Stimulated activated CD4-positive, alpha-beta T cell treated with anti-CD3 and anti-CD28 coated beads, Interleukin-12 subunit alpha, Interleukin-12 subunit beta, amount 100 ng/mL, for 24 hours (primary cell): ENCODE results near the gene SLC25A13.
"Not testable (repeated sequence)": the region's sequence is repeated elsewhere in the genome, so short reads cannot be mapped to it uniquely, and the experiment has no call there.

Experiments
- DNase-seq, 2 experiments: peaks; one replicate each; pipeline ENCODE4 v3.0.0-alpha.2; 2020; ENCODE audit warnings: low read depth in 2 of 2

SLC25A13 gene

DNA sequence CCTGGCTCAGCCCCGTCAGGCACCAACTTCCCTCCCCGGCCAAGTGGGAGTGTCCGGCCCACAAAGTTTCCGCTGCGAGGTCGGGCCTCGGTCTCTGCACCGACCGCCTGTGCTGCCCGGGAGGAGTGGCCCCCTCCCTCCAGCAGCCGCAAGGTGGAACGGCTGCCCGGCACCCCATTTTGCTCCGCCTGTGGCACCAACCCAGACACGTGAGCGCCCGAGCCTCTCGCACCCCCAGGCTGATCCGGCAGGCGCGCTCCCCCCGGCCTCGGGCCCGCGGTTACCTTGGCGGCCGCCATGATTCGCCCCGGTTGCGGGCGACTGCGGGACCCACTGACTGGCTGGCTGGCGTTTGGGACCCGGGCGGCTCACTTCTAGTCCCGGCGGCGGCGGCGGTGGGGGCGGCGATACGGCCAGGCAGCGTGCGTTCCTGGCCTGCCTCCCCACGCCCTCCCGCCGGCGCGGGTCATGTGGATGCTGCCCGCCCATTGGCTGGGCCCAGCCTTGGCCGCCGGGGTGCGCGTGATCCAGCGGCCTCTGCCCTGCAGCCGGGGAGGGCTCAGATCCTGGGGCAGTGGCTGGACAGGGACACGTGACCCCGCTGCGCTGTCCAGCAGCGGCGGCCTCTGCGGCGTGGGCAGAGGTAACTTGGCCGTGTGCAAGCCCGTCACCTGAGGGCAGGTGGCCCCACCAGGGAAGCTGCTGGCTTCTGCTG lies at the start of gene SLC25A13:
Gene SLC25A13, minus strand, starts transcription at position 441 of the 715 bp plus-strand sequence. Its CDS starts 142 bp downstream, at position 299.
- peak; percentile 24 to 58 for DNase-seq

GRCh38 chr7:96365916-96366315 lies 44.0 kb upstream of the SLC25A13 start:
- not testable (repeated sequence) for DNase-seq

DNA sequence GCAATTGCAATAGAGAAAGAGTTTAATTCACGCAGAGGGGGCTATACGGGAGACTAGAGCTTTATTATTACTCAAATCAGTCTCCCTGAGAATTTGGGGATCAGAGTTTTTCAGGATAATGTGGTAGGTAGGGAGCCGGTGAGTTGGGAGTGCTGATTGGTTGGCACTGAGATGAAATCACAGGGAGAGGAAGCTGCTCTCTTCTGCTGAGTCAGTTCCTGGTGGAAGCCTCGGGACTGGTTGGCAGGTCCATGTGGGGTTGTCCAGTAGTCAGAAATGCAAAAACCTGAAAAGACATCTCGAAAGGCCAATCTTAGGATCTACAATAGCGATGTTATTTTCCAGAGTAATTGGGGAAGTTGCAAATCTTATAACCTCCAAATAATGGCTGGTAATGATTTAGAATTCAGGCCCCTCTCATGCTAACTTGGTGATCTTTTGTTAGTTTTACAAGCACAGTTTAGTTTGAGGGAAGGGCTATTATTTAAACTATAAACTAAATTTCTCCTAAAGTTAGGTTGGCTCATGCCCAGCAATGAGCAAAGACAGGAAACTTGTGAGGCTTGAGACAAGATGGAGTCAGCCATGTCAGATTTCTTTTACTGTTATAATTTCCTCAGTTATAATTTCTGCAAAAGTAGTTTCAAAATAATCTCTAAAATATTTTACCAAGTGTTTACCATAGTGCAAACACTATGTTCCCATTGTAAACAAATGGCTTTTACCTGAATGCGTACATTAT lies 39.4 kb upstream of the SLC25A13 start:
- no peak for DNase-seq

DNA sequence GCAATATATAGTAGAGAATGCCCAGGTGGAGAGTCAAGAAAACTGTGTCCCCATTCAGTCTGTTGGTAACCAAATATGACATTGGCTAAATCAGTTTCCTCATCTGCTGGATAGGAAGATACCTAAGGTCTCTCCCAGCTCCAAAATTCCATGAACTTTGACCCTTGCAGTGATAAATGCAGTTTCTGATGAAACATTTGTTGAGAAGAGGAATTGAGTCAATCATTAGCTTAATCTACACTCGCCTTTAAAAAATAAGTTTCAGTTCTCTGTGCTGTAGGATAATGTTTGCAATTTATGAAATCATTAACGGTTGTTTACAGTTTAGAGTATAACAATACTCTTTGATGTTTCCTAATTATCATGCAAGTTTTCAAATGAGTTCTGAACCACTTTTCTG lies 38.0 kb upstream of the SLC25A13 start:
- no peak for DNase-seq

DNA sequence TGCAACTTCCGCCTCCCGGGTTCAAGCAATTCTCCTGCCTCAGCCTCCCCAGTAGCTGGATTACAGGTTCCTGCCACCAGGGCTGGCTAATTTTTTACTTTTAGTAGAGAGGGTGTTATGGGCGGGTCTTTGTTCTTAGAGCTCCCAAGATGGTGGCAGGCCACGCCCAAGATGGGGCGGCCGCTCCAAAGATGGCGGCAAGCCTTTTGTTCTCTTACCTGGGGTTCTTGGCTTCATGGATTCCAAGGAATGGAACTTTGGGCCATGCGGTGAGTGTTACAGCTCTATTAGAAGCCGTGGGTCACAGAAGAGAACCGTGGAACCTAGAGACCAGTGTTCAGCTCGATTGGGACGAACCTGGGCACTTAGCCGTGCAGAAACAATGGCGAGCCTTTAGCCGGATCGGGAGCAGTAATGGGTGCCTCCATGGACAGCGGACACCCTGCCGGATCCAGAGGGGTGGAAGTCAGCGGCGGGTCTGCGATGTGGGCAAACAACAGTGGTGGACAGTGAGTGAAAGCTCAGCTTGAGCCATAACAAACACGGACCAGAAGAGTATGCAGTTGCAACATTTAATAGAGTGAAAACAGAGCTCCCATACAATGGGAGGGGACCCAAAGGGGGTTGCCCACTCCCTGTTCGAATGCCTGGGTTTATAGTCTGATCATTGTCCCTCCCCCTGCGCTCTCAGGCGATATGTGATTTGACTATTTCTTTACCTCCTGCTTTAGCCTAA lies 36.5 kb upstream of the SLC25A13 start:
- DNase-seq, result not testable (repeated sequence)

DNA sequence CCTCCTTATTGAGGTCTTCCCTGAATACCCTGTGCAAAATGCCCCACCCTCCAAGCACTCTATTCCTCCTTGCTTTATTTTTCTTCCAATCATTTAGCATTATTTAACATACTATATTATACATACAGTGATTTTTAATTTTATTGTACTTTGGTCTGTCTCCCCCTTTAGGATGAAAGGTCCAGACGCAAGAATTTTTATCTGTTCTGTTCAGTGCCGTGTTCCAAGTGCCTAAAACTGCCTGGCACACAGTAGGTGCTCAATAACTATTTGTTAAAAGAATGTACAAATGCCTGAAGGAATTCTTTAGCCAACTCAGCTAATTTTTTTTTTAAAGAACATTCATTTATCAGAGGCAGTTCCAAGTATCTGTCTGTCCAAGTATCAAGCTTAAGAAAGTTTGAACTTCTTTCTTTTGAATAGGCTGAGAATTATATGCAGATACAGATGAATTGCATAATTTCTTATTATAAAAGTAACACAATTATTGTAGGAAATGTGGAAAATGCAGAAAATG lies 34.1 kb upstream of the SLC25A13 start:
- DNase-seq, result no peak

- DNase-seq, result no peak
These were observed 33.0 kb upstream of the SLC25A13 start for GRCh38 chr7:96354881-96355280.

- no peak for DNase-seq
These were observed 27.7 kb upstream of the SLC25A13 start for GRCh38 chr7:96349572-96349971.

DNA sequence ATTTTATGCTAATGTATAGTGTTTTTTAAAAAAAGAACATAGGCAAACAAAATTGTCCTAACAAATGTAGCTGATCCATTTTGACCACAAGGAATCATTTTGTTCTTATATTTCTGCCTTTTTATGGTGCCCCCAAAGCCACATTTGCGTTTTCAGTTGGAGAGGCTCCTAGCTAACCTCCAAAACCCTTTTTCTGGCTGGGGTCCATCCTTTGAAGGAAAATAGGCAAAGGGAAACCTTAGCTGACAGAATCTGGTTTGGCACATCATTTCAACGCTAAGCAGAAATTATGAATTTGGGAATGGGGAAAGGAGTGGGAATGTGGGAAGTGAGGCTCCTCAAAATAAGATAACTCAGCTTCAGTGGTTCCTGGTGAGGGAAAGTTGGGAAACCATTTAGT lies 25.6 kb upstream of the SLC25A13 start:
- no peak for DNase-seq

GRCh38 chr7:96346293-96346953 lies 24.5 kb upstream of the SLC25A13 start:
- DNase-seq, result no peak

DNA sequence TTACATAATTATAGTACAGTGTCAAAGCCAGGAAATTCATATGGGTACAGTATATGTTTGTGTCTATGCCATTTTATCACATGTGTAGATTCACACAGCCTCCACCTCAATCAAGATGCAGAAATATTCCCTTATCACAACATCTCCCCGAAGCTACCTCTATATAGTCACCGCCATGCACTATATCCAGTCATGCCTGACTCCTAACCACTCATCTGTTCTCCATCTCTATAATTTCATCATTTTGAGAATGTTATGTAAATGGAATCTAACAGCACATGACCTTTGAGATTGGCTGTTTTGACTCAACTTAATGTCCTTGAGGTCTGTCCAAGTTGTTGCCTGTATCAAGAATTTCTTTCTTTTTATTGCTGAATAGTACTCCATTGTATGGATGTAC lies 22.3 kb upstream of the SLC25A13 start:
- DNase-seq, result no peak

DNA sequence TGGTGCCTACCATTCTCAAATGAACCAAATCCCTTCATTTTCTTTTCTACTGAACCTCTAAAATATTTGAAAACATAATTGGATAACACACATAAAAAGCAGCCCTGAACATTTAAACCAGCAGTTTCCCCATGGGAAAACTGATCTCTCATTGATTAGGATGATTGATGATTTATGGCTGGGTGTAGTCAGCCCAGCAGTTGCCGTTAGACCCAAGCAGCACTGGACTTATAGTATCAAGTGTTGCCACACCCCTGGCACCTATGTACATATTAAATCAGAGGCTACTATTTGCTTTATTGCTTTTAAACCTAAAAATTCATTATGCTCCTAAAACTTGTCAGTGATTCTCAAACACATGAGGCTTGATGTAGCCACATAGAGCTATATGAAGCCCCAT lies 20.2 kb upstream of the SLC25A13 start:
- no peak for DNase-seq

DNA sequence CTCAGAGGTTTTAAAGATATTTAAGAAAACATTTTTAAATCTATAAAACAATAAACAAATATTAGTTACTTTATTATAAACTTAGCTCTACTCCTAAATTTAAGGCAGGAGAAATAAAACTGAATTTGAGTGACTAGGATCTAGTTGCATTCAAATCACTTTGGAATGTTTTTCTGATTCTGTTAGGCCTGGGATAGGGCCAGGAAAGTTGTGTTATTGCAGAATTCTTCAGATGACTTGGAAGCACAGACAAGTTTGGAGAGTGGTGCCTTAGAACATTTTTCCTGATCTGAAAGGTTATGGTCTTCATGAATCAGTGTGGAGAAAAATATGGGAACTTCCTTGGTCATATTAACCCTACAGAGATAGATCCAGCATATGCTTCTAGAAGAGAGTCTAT lies 15.6 kb upstream of the SLC25A13 start:
- no peak for DNase-seq

DNA sequence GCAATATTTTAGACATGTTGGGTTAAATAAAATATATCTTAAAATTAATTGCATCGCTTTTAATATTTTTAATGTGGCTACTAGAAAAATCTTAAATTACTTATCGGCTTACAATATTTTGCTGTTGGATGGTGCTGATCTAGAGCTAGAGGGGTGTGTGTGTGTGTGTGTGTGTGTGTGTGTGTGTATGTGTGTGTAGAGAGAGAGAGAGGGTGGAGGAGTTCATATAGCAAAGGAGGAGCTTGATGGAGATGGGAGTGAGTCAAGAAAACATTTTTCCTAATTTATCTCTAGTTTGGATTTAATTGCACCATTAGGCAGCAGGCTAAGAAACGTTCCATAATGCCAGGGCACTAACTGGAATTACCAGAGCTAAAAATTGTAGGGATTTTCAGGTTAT lies 10.4 kb upstream of the SLC25A13 start:
- DNase-seq, result no peak

- no peak for DNase-seq
These were observed 9.9 kb upstream of the SLC25A13 start for GRCh38 chr7:96331775-96332174.

DNA sequence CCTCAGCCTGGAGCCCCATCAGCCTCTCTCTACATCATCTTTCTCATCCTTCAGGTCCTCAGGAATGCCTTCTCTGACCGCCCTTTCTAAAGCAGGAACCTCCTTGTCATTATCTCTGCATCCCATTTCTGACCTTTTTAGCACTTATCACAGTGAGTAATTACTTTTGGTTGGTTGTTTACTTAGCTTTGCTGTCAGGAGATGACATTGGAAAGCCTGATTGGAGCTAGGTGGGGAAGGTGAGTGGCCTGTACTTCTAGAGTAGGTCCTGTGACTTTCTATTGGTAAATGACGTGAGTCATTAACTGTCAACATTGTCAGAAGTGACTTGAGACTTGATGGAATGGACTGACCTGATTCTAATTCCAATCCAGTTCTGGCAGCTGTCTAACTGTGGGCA lies 9.3 kb upstream of the SLC25A13 start:
- no peak for DNase-seq

- DNase-seq, result no peak
These were observed 8.3 kb upstream of the SLC25A13 start for GRCh38 chr7:96330193-96330592.

DNA sequence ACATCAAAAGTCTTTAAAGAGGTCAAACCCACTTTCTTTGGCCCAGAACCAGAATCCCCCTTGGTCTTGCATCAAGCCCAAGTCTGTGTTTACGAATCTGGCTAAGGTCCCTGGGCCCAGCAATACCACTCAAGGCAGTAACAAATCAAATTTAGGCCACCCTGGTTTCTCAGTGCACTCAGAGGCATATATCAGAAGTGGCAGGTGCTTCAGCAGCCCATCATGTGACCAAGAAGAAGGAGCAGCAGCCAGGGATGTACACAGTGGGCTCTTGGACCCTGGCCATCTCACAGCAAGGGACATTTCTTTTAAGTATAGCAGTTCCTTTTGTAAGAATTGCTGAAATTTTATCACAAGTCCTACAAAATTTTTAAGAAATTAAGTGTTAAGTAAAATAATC lies 7.3 kb upstream of the SLC25A13 start:
- DNase-seq, result no peak

- no peak for DNase-seq
These were observed 6.1 kb upstream of the SLC25A13 start for GRCh38 chr7:96328016-96328415.

- DNase-seq, result no peak
These were observed 5.5 kb upstream of the SLC25A13 start for GRCh38 chr7:96327429-96327828.

- DNase-seq, result not testable (repeated sequence)
These were observed 4.9 kb upstream of the SLC25A13 start for GRCh38 chr7:96326752-96327151.
